Liver (tissue), 9 donors: ENCODE measurements around the gene MEG3. TPM values are rescaled to one million over a fixed set of nuclear protein-coding genes. Genes with fewer than 3 reads are reported as not detected.

Experiments used
- DNase-seq: peaks from one replicate; pipeline ENCODE4 v3.0.0-alpha.2; 2017; ENCODE audit warnings: low spot score
- H3K27ac ChIP-seq, 2 donors: one replicate each; pipeline ENCODE4 v1.7.0; 2013; ENCODE audit warnings: inconsistent platforms in 2 of 2, low read length in 2 of 2, control low read depth in 1 of 2, low read depth in 1 of 2, mild to moderate bottlenecking in 1 of 2
- H3K27me3 ChIP-seq, 4 donors: one replicate each; pipeline versions ENCODE4 v1.6.1 to v1.7.0; 2013; ENCODE audit warnings: low read length in 3 of 4, inconsistent platforms in 1 of 4, mild to moderate bottlenecking in 1 of 4, moderate library complexity in 1 of 4; ENCODE audit not compliant: control insufficient read depth in 4 of 4, insufficient read depth in 4 of 4
- H3K36me3 ChIP-seq, 4 donors: one replicate each; pipeline versions ENCODE4 v1.6.1 to v1.7.0; 2013; ENCODE audit warnings: low read length in 3 of 4, mild to moderate bottlenecking in 3 of 4, low read depth in 1 of 4, moderate library complexity in 1 of 4; ENCODE audit not compliant: control insufficient read depth in 4 of 4, insufficient read depth in 3 of 4
- H3K4me1 ChIP-seq, 4 donors: one replicate each; pipeline versions ENCODE4 v1.6.1 to v1.7.0; 2013; ENCODE audit warnings: low read length in 3 of 4, mild to moderate bottlenecking in 3 of 4, moderate library complexity in 1 of 4; ENCODE audit not compliant: control insufficient read depth in 4 of 4, insufficient read depth in 4 of 4
- H3K4me3 ChIP-seq, 3 donors: one replicate each; pipeline versions ENCODE4 v1.6.1 to v1.7.0; 2013; ENCODE audit warnings: low read length in 3 of 3, control low read depth in 1 of 3, low read depth in 1 of 3, mild to moderate bottlenecking in 1 of 3
- H3K9ac ChIP-seq, 2 donors: one replicate each; pipeline ENCODE4 v1.7.0; 2013; ENCODE audit warnings: low read length in 2 of 2, mild to moderate bottlenecking in 2 of 2, moderate library complexity in 2 of 2, control low read depth in 1 of 2, low read depth in 1 of 2
- H3K9me3 ChIP-seq, 4 donors: one replicate each; pipeline versions ENCODE4 v1.6.1 to v1.7.0; 2013; ENCODE audit warnings: low read length in 3 of 4; ENCODE audit not compliant: control insufficient read depth in 4 of 4
- EGR1 ChIP-seq, 2 donors: IDR thresholded peaks; 2 replicates each; pipeline ENCODE4 v1.6.1; 2016 to 2018; ENCODE audit warnings: antibody characterized with exemption in 2 of 2, low read depth in 2 of 2
- FOXA1 ChIP-seq: IDR thresholded peaks from 2 replicates; pipeline ENCODE4 v1.6.1; 2016; ENCODE audit warnings: antibody characterized with exemption
- FOXA2 ChIP-seq: IDR thresholded peaks from 2 replicates; pipeline ENCODE4 v1.6.1; 2016; ENCODE audit warnings: antibody characterized with exemption
- GABPA ChIP-seq, 2 donors: IDR thresholded peaks in 1 of 2; conservative IDR thresholded peaks in 1 of 2; 2 replicates each; pipeline ENCODE4 v1.6.1; 2016; ENCODE audit warnings: antibody characterized with exemption in 2 of 2, mild to moderate bottlenecking in 1 of 2, moderate library complexity in 1 of 2
- HNF4A ChIP-seq, 2 donors: conservative IDR thresholded peaks; 2 replicates each; pipeline ENCODE4 v1.6.1; 2016; ENCODE audit warnings: antibody characterized with exemption in 2 of 2, mild to moderate bottlenecking in 2 of 2
- HNF4G ChIP-seq: IDR thresholded peaks from 2 replicates; pipeline ENCODE4 v1.6.1; 2016; ENCODE audit warnings: antibody characterized with exemption
- JUND ChIP-seq, 2 donors: IDR thresholded peaks; 2 replicates each; pipeline ENCODE4 v1.6.1; 2016; ENCODE audit warnings: antibody characterized with exemption in 2 of 2
- MAX ChIP-seq: IDR thresholded peaks from 2 replicates; pipeline ENCODE4 v1.6.1; 2016; ENCODE audit warnings: antibody characterized with exemption
- NR2F2 ChIP-seq: IDR thresholded peaks from 2 replicates; pipeline ENCODE4 v1.6.1; 2016; ENCODE audit warnings: antibody characterized with exemption
- RAD21 ChIP-seq, 2 donors: IDR thresholded peaks; 2 replicates each; pipeline ENCODE4 v1.6.1; 2016; ENCODE audit warnings: antibody characterized with exemption in 2 of 2, mild to moderate bottlenecking in 2 of 2
- REST ChIP-seq: IDR thresholded peaks from 2 replicates; pipeline ENCODE4 v1.6.1; 2016; ENCODE audit warnings: antibody characterized with exemption, mild to moderate bottlenecking
- RXRA ChIP-seq, 2 donors: IDR thresholded peaks; 2 replicates each; pipeline ENCODE4 v1.6.1; 2017 to 2018; ENCODE audit warnings: antibody characterized with exemption in 2 of 2, mild to moderate bottlenecking in 1 of 2
- SP1 ChIP-seq: IDR thresholded peaks from 2 replicates; pipeline ENCODE4 v1.6.1; 2018; ENCODE audit warnings: antibody characterized with exemption, mild to moderate bottlenecking
- TAF1 ChIP-seq: conservative IDR thresholded peaks from 2 replicates; pipeline ENCODE4 v1.6.1; 2016; ENCODE audit warnings: antibody characterized with exemption, mild to moderate bottlenecking
- YY1 ChIP-seq: IDR thresholded peaks from 2 replicates; pipeline ENCODE4 v1.6.1; 2016; ENCODE audit warnings: antibody characterized with exemption, mild to moderate bottlenecking
- ZBTB33 ChIP-seq: IDR thresholded peaks from 2 replicates; pipeline ENCODE4 v1.6.1; 2016; ENCODE audit warnings: antibody characterized with exemption
- WGBS: extraction: QIAGEN DNeasy Blood & Tissue Kit; methylation state at CpG from one replicate; pipeline ENCODE4 v1.1.7; 2013; 5-methylcytosine and 5-hydroxymethylcytosine counted together
- polyA plus RNA-seq, 2 donors: library from polyadenylated mRNA; stranded (reverse) in 1 of 2; unstranded in 1 of 2; fragments of 200-250 nt in 1 of 2; fragments of >200 nt in 1 of 2; fragmentation: Nextera tagmentation in 1 of 2; extraction: Ambion mirVana in 1 of 2; gene quantifications; one replicate each; pipeline versions ENCODE4 v1.2.1 to v1.2.3, GENCODE V29; 2013 to 2015
- total RNA-seq, 2 donors: library from RNA; depleted of rRNA; stranded (reverse); fragments of >200 nt; gene quantifications; one replicate each; pipeline ENCODE4 v1.2.3, GENCODE V29; 2014
- TF ChIP-seq, protein P1 (sequence below): fragments of 150-350 bp; IDR thresholded peaks from 2 replicates; pipeline ENCODE4 v1.5.1; 2017; ENCODE audit warnings: improper control_type of control experiment, low read depth, low read length; ENCODE audit not compliant: missing input control
- TF ChIP-seq, protein P2 (sequence below): IDR thresholded peaks from 2 replicates; pipeline ENCODE4 v1.6.1; 2016; ENCODE audit warnings: antibody characterized with exemption
- donor health status: healthy.
- donor health status: healthy.
- donor health status: healthy.
- donor health status: healthy.
- donor health status: healthy.

The MEG3 gene
- total and polyA plus RNA-seq, 4 donors, result 12.3 to 485 (median 23.1) TPM

- WGBS, result 84% methylated on average over 26 of the region's 26 CpGs
- TF ChIP-seq YY1, result no peak
- TF ChIP-seq NR2F2, result no peak
- no peak for TF ChIP-seq TAF1
- Histone ChIP-seq H3K27me3 (no peaks in the 10 kb centered on the region), H3K4me3 (no peak overlapping the region), H3K9ac (no peak overlapping the region), H3K36me3 (no peaks in the 10 kb centered on the region), H3K4me1 (no peaks in the 10 kb centered on the region), H3K9me3 (no peaks in the 10 kb centered on the region), H3K27ac (no peak overlapping the region)
- DNase-seq, result no peak
Observed at GRCh38 chr14:100836941-100837804, 11.3 kb downstream of the MEG3 start.

DNA sequence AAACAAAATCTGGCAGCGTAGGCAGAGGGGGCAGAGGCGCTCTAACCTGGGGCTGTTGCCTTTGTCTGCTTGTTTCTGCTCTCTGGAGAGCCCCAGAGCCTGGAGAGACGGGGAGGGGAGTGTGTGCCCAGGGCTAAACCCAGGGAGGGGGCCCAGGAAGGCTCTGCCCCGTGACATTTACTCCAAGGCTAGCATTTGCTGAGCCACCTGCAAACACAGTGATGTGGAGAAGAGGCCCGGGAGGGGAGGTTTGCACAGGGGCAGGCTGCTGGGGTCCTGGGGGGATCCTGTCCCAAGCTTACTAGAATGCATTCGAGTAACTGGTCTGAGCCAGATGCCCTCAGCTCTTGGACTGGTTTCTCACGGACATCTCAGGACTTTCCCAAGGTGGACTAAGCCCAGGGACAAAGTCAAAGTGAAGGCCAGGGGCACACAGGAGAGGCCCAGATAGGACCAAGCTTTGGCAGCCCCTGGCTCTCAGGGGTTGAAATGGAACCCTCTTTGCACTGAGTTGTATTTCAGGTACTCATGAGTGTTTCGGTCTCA, 12.0 kb downstream of the MEG3 start:
- no peaks in the 10 kb centered on the region for H3K4me1 ChIP-seq
- H3K36me3 ChIP-seq, result no peaks in the 10 kb centered on the region
- no peaks in the 10 kb centered on the region for H3K27me3 ChIP-seq
- no peak overlapping the region for H3K4me3 ChIP-seq
- WGBS, result 76% methylated on average over 8 of the region's 8 CpGs
- no peak for DNase-seq
- H3K9me3 ChIP-seq, result no peaks in the 10 kb centered on the region
- TF ChIP-seq REST, result no peak
- TF ChIP-seq EGR1 (IDR thresholded peaks at IDR 0.05; ENCODE audit: low read depth in 2 of 2), result no peak
- no peak for TF ChIP-seq MAX
- TF ChIP-seq NR2F2, result no peak
- no peak for TF ChIP-seq TAF1
- TF ChIP-seq RXRA (IDR thresholded peaks at IDR 0.05), result no peak
- TF ChIP-seq SP1, result no peak
- no peak for TF ChIP-seq GABPA (IDR thresholded peaks at IDR 0.05 in 1 of 2, conservative IDR thresholded peaks at IDR 0.05 in 1 of 2)
- TF ChIP-seq HNF4G, result no peak
- no peak for TF ChIP-seq FOXA1
- no peak for TF ChIP-seq YY1
- TF ChIP-seq, protein P1, sequence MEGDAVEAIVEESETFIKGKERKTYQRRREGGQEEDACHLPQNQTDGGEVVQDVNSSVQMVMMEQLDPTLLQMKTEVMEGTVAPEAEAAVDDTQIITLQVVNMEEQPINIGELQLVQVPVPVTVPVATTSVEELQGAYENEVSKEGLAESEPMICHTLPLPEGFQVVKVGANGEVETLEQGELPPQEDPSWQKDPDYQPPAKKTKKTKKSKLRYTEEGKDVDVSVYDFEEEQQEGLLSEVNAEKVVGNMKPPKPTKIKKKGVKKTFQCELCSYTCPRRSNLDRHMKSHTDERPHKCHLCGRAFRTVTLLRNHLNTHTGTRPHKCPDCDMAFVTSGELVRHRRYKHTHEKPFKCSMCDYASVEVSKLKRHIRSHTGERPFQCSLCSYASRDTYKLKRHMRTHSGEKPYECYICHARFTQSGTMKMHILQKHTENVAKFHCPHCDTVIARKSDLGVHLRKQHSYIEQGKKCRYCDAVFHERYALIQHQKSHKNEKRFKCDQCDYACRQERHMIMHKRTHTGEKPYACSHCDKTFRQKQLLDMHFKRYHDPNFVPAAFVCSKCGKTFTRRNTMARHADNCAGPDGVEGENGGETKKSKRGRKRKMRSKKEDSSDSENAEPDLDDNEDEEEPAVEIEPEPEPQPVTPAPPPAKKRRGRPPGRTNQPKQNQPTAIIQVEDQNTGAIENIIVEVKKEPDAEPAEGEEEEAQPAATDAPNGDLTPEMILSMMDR, result no peak
- TF ChIP-seq FOXA2, result no peak
- TF ChIP-seq, protein P2, sequence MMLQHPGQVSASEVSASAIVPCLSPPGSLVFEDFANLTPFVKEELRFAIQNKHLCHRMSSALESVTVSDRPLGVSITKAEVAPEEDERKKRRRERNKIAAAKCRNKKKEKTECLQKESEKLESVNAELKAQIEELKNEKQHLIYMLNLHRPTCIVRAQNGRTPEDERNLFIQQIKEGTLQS, result no peak
- no peak for TF ChIP-seq JUND (IDR thresholded peaks at IDR 0.05)
- no peak for TF ChIP-seq ZBTB33
- TF ChIP-seq HNF4A (conservative IDR thresholded peaks at IDR 0.05), result no peak
- TF ChIP-seq RAD21 (IDR thresholded peaks at IDR 0.05), result no peak
- no peak overlapping the region for H3K27ac ChIP-seq
- H3K9ac ChIP-seq, result no peak overlapping the region
